Daoy (cell line): ENCODE data around the gene CDC45. TPM values are rescaled to one million over a fixed set of nuclear protein-coding genes. Genes with fewer than 3 reads are reported as not detected.
"Not testable (repeated sequence)": the region's sequence is repeated elsewhere in the genome, so short reads cannot be mapped to it uniquely, and the experiment has no call there.

Experiments used
- DNase-seq: peaks from one replicate; pipeline ENCODE4 v3.0.0-alpha.2; 2015; ENCODE audit warnings: low read depth
- total RNA-seq: library from RNA; depleted of rRNA; stranded (reverse); fragments of >200 nt; shearing (Covaris generic); gene quantifications from 2 replicates; pipeline ENCODE4 v1.2.3, GENCODE V29; 2014

Gene CDC45
- total RNA-seq, 1 experiment from 2014 or later, result 51.4 TPM

GRCh38 chr22:19527861-19528417 lies 48.2 kb downstream of the CDC45 start:
- DNase-seq, result peak; percentile 64

DNA sequence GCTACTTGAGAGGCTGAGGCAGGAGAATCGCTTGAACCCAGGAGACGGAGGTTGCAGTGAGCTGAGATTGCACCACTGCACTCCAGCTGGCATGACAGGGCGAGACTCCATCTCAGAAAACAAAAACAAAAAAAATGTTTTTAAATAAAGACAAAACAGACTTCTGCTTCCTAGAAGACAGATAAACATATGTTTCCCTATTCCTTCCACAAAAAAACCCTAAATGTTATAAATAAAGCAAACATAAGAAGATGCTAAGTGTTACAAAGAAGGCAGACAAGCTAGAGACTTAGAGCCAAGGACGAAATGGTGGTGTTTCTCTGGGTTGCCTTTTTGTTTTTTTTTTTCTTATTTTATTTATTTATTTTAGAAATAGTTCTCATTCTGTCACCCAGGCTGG lies 50.1 kb downstream of the CDC45 start:
- DNase-seq, result no peak

- DNase-seq, result no peak
These were observed 51.0 kb downstream of the CDC45 start for GRCh38 chr22:19530751-19531150.

- not testable (repeated sequence) for DNase-seq
These were observed 51.6 kb downstream of the CDC45 start for GRCh38 chr22:19531327-19531726.

DNA sequence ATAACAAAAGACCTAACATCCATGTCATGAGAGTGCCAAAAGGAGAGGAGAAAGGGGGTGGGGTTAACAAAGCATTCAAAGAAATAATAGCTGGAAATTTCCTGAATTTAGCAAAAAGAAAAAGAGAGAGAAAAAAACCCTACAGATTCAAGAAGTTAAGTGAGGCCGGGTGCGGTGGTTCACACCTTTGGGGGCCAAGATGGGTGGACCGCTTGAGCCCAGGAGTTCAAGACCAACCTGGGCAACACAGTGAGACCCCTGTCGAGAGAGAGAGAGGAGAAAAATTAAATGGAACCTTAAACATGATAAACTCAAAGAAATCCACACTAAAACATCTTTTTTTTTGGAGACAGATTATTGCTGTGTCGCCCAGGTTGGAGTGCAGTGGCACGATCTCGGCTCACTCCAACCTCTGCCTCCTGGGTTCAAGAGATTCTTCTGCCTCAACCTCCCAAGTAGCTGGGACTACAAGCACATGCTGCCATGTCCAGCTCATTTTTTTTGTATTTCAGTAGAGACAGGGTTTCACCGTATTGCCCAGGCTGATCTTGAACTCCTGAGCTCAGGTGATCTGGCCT lies 53.4 kb downstream of the CDC45 start:
- DNase-seq, result no peak

DNA sequence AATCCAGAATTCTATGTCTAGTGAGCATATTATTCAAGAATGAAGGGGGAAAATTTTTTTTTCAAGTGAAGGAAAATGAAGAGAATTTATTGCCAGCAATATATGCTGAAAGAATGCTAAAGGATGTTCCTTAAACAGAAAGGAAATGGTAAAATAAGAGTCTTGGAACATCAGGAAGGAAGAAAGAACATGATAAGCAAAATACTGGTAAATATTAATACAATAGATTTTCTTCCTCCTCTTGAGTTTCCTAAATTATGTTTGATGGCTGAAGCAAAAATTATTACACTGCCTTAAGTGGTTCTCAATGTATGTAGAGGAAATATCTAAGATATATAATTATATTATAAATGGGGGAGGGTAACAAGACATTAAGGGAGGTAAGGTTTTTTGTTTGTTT lies 54.1 kb downstream of the CDC45 start:
- no peak for DNase-seq

- DNase-seq, result no peak
These were observed 55.3 kb downstream of the CDC45 start for GRCh38 chr22:19535001-19535400.

DNA sequence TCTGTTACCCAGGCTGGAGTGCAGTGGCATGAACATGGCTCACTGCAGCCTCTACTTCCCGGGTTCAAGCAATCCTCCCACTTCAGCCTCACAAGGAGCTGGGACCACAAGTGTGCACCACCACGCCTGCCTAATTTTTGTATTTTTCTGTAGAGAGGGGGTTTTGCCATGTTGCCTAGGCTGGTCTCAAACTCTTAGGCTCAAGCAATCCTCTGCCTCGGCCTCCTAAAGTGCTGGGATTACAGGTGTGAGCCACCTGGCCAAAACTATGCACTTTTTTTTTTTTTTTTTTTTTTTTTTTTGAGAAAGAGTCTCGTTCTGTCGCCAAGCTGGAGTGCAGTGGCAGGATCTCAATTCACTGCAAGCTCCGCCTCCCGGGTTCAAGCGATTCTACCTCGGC lies 56.8 kb downstream of the CDC45 start:
- DNase-seq, result no peak

DNA sequence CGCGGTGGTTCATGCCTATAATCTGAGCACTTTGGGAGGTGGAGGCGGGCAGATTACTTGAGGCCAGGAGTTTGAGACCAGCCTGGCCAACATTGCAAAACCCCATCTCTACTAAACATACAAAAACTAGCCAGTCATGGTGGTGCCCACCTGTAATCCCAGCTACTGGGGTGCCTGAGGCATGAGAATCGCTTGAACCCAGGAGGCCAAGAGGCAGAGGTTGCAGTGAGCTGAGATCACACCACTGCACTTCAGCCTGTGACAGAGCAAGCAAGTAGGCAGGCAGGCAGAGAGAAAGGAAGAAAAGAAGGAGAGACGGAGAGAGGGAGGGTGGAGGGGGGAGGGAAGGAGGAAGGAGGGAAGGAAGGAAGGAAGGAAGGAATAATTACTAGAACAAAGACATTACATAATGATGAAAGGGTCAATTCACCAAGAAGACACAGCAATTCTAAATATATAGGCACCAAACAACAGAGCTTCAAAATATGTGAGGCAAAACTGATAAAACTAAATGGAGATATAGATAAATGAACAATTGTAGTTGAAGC lies 58.3 kb downstream of the CDC45 start:
- no peak for DNase-seq

DNA sequence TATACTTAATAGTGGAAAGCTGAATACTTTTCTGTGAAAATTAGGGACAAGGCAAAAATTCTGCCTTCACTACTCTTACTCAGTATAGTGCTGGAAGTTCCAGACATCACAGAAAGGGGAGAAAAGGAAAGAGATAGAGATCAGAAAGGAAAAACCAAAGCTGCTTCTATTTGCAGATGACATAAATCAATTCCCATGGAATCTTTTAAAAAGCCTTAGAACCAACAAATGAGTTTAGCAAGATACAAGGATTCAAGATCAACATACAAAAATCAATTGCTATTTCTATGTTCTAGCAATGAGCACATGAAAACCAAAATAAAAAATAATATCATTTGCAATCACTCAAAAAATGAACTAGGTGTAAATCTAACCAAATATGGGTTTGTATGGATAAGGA lies 60.7 kb downstream of the CDC45 start:
- no peak for DNase-seq

DNA sequence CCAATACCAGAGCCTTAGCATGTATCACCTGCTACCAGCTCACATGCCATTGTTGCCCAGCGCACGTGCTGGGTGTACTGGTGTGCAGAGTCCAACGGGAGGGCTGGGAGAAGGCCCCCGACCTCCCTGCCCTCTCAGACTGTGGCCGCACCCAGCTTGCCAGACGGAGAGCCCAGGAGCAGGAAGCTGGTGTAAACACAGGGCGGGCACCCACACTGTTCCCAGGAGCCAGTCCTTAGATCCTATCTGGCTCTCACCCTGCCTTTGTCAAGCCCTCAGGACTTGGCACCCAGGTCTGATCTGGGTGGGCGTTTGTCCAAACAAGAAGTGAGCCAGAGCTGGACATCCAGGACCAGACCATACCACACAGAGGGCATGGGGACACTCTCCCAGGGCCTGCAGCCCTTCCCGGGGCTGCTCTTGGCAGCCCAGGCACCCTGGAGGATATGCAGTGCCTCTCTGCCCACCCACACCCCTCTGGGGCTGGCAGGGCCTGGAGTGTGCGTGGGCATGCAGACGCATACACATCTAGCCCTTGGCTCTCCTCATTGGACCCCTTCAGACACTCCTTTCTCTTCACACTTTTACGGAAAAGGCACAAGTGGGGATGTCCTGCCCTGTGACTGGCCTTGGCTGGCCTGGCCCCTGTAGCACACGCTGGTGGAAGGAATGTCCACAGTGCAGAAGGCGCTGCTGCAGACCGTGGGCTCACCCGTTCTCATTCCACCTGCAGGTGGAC lies 64.4 kb downstream of the CDC45 start:
- DNase-seq, result no peak

DNA sequence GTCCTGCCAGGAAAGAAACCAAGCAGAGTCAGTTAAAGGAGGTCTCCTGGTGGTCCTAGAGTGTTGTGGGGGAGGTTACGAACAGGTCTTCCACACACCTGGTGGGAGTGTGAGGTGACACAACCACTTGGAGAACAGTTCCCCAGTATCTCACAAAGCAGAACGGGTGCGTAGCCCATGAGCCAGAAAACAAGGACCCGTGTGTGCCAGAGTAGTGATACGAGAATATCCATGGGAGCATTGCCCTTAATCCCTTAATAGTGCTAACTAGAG lies 66.2 kb downstream of the CDC45 start:
- no peak for DNase-seq

DNA sequence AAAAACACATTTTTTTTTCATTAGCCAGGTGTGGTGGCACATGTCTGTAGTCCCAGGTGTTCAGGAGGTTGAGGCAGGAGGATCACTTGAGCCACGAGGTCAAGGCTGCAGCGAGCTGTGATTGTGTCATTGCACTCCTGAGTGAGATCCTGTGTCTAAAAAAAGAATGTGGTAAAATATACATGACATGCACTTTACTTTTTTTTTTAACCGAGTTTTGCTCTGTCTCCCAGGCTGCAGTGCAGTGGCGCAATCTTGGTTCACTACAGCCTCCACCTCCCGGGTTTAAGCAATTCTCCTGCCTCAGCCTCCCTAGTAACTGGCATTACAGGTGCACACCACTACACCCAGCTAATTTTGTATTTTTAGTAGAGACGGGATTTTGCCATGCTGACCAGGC lies 67.0 kb downstream of the CDC45 start:
- no peak for DNase-seq

DNA sequence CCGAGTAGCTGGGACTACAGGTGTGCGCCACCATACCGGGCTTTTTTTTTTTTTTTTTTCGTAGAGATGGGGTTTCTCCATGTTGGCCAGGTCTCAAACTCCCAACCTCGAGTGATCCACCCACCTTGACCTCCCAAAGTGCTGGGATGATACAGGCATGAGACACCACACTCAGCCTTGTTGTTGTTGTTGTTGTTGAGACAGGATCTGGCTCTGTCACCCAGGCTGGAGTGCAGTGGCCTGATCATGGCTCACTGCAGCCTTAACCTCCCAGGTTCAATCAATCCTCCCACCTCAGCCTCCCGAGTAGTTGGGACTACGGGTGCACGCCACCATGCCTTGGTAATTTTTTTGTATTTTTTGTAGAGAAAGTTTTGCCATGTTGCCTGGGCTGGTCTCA lies 67.9 kb downstream of the CDC45 start:
- DNase-seq, result no peak

GRCh38 chr22:19548427-19548826 lies 68.7 kb downstream of the CDC45 start:
- not testable (repeated sequence) for DNase-seq

- DNase-seq, result no peak
These were observed 69.2 kb downstream of the CDC45 start for GRCh38 chr22:19548964-19549363.

- no peak for DNase-seq
These were observed 69.7 kb downstream of the CDC45 start for GRCh38 chr22:19549428-19549827.

DNA sequence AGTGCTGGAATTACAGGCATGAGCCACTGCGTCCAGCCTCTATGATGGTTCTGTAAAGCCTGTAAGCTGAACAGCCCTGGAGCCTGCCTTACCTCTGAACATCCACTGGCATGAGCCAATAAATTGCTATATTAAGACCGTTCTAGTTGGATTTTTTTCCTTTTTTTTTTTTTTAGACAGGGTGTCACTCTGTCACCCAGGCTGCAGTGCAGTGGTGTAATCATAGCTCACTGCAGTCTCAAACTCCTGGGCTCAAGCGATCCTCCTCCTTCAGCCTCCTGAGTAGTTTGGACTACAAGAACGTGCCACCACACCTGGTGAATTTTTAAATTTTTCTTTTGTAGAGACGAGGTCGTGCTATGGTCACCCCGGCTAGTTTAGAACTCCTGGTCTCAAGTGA lies 70.7 kb downstream of the CDC45 start:
- DNase-seq, result no peak

GRCh38 chr22:19553201-19553600 lies 73.5 kb downstream of the CDC45 start:
- DNase-seq, result no peak

DNA sequence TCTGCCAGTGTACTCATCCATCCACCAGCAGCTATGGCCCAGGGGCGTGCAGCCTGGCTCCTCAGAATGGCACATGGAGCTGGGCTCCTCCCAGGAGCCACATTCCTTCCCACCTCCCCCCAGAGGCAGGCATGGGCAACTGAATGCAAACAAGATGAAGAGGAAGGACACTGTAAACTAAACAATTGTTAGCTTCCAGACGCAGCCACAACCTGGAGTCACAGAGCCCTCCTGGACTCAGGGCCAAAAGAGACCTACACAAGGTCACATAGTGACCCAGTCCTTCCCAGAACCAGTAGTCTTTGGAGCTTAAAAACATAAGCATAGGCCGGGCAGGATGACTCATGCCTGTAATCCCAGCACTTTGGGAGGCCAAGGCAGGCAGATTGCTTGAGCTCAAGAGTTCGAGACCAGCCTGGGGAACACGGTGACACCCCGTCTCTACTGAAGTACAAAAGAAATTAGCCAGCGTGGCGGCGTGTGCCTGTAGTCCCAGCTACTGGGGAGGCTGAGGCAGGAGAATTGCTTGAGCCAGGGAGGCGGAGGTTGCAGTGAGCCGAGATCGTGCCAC lies 75.2 kb downstream of the CDC45 start:
- peak; percentile 35 for DNase-seq

DNA sequence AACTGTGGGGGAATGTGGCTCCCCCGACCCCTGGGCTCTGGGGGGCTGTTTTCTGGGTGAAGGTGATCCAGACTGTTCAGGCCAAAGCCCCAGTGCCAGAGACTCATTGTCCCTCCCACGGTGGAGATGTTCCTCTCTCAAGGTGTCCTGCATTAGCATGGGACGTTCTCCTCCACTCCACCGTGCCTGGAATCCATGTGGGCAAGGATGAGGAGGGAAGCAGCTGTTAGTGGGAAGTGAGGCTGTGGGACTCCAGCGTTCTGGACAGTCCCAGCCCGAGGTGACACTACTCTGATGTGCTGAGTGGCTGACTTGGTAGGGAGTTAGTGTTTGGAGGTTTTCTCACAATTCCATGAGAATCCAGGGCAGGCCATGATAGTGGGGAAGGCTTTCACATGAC lies 75.9 kb downstream of the CDC45 start:
- no peak for DNase-seq

DNA sequence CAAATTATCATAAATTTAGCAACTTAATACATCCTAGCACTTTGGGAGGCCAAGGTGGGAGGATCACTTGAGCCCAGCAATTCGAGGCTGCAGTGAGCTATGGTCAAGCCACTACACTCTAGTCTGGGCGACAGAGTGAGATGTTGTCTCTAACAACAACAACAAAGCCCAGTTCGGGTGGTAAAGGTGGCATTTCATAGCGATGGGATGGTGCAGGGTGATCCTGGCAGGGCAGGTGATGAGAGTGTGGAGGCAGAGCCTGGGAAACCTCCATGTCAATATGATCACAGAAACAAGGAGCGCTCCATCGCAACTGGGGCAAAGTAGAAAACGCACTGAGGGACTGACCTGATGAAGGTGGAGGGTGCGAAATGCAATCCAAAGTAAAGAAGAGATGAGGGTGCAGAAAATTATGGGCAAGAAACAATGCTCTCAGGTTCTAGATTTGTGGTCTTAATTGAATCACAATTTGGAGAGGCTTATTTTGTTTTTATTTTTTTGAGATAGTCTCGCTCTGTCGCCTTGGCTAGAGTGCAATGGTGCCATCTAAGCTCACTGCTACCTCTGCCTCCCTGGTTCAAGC lies 77.3 kb downstream of the CDC45 start:
- no peak for DNase-seq

DNA sequence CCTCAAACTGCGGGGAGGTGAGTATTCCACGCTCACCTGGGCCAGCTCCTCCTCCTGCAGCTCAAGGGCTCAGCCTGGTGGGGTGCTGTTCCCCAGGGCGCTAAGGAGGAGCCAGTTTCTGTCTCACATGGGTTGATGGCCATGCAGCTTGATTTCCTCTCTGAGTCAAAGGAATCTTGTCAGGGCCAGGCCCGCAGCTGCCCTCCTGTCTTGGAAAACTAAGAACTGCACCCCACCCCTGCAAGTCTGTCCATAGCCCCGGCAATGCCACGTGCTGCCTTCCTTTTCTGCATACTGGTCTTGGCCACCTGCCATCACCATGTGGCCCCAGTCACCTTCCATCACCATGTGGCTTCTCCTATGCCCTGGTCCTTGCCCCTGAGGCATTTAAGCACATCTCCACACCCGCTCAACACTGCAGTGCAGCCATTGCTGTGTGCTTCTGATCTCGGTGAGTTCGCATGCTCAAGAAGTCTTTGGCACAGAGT lies 79.6 kb downstream of the CDC45 start:
- DNase-seq, result no peak
